K562 (cell line): ENCODE results near the gene GTF2A1. TPM values are rescaled to one million over a fixed set of nuclear protein-coding genes. Genes with fewer than 3 reads are reported as not detected.

Source experiments
- BACH1 ChIP-seq: fragments of 200-800 bp; sonication (Bioruptor generic); IDR thresholded peaks from 2 replicates; pipeline ENCODE4 v1.6.1; 2016; ENCODE audit warnings: missing genetic modification characterization, missing compliant biosample characterization
- FOSL1 ChIP-seq: fragments of 200-800 bp; sonication (Bioruptor generic); conservative IDR thresholded peaks from 2 replicates; pipeline ENCODE4 v1.6.1; 2016; ENCODE audit warnings: missing genetic modification characterization, missing compliant biosample characterization
- GTF2A2 ChIP-seq: IDR thresholded peaks from 2 replicates; pipeline ENCODE4 v1.6.1; 2016; ENCODE audit warnings: mild to moderate bottlenecking, missing genetic modification characterization, missing compliant biosample characterization
- KAT7 ChIP-seq: sonication (generic); formaldehyde crosslinking; IDR thresholded peaks from 2 replicates; pipeline ENCODE4 v1.8.0; 2022; ENCODE audit warnings: missing genetic modification reagents, mild to moderate bottlenecking, borderline replicate concordance
- MGA ChIP-seq: fragments of 450-650 bp; IDR thresholded peaks from 2 replicates; pipeline ENCODE4 v1.6.1; 2016; ENCODE audit warnings: mild to moderate bottlenecking, moderate library complexity
- SMAD3 ChIP-seq: fragments of 450-650 bp; formaldehyde crosslinking; conservative IDR thresholded peaks from 2 replicates; pipeline ENCODE4 v1.4.0; 2020; ENCODE audit warnings: mild to moderate bottlenecking
- SP1 ChIP-seq: sonication (generic); formaldehyde crosslinking; IDR thresholded peaks from 2 replicates; pipeline ENCODE4 v1.8.1; 2022; ENCODE audit warnings: mild to moderate bottlenecking, missing genetic modification reagents
- TAF7 ChIP-seq: fragments of 450-650 bp; IDR thresholded peaks from 2 replicates; pipeline ENCODE4 v1.6.1; 2016; ENCODE audit warnings: missing genetic modification characterization, missing compliant biosample characterization
- TAF9B ChIP-seq: fragments of 450-650 bp; IDR thresholded peaks from 2 replicates; pipeline ENCODE4 v1.6.1; 2018; ENCODE audit warnings: mild to moderate bottlenecking; ENCODE audit not compliant: partially characterized antibody
- ZNF239 ChIP-seq: fragments of 250-450 bp; sonication (Bioruptor Pico); IDR thresholded peaks from 2 replicates; pipeline ENCODE4 v1.4.0; 2020; ENCODE audit warnings: mild to moderate bottlenecking
- ZNF644 ChIP-seq: fragments of 200-800 bp; sonication (Bioruptor generic); IDR thresholded peaks from 2 replicates; pipeline ENCODE4 v1.6.1; 2016; ENCODE audit warnings: low read depth, missing genetic modification characterization, missing compliant biosample characterization
- polyA plus RNA-seq, 8 experiments: library from polyadenylated mRNA; depleted of rRNA in 4 of 8; stranded (reverse) in 5 of 8; unstranded in 3 of 8; fragments of >200 nt; fragmentation: Nextera tagmentation in 2 of 8; fragmentation: Illumina TruSeq in 1 of 8; extraction: Ambion mirVana in 2 of 8; extraction: Trizol in 1 of 8; gene quantifications; 2 replicates each; pipeline versions ENCODE4 v1.2.1 to v1.2.3, GENCODE V29; 2011 to 2014; ENCODE audit warnings: inconsistent platforms in 1 of 8, missing spikeins in 1 of 8
- total RNA-seq, 7 experiments: library from RNA; depleted of rRNA in 6 of 7; stranded (reverse); fragments of >200 nt in 6 of 7; fragmentation: Illumina TruSeq in 2 of 7; extraction: Trizol in 2 of 7; gene quantifications; 2 replicates each; pipeline versions ENCODE4 v1.2.1 to v1.2.3, GENCODE V29; 2011 to 2021; ENCODE audit warnings: low replicate concordance in 1 of 7
- TF ChIP-seq, protein P1 (sequence below), 2 experiments: fragments of 450-650 bp; IDR thresholded peaks; 2 replicates each; pipeline ENCODE4 v1.6.1; 2016
- TF ChIP-seq, protein P2 (sequence below): fragments of 250-450 bp; sonication (Bioruptor Pico); IDR thresholded peaks from 2 replicates; pipeline ENCODE4 v1.5.0; 2021; ENCODE audit warnings: mild to moderate bottlenecking, borderline replicate concordance

Gene GTF2A1
- total and polyA plus RNA-seq, 9 of the 15 experiments (the other 6 are each of a cell fraction or from before 2014, with no cell fraction given): 3.4 to 22.8 (median 14.7) TPM

GRCh38 chr14:81221579-81222102 lies 882 bp upstream of the GTF2A1 start (continued):
- TF ChIP-seq MGA (peak; percentile 82), TAF7 (0 out of 2 replicates have a peak, but pooled peaks have one; percentile 18), GTF2A2 (tag) (no peak), TAF9B (peak; percentile 14), ZNF239 (CRISPR knock-in tag) (no peak), KAT7 (CRISPR knock-in tag) (0 out of 2 replicates have a peak, but pooled peaks have one; percentile 52), FOSL1 (0 out of 2 replicates have a peak, but pooled peaks have one; percentile 34), SP1 (CRISPR knock-in tag) (peak; percentile 5; the same call in 1 of the 2 replicates), ZNF644 (tag) (0 out of 2 replicates have a peak, but pooled peaks have one; percentile 36), BACH1 (tag) (peak; percentile 69; the same call in 1 of the 2 replicates), SMAD3 (CRISPR knock-in tag) (0 out of 2 replicates have a peak, but pooled peaks have one; percentile 35)
- TF ChIP-seq, protein P1, sequence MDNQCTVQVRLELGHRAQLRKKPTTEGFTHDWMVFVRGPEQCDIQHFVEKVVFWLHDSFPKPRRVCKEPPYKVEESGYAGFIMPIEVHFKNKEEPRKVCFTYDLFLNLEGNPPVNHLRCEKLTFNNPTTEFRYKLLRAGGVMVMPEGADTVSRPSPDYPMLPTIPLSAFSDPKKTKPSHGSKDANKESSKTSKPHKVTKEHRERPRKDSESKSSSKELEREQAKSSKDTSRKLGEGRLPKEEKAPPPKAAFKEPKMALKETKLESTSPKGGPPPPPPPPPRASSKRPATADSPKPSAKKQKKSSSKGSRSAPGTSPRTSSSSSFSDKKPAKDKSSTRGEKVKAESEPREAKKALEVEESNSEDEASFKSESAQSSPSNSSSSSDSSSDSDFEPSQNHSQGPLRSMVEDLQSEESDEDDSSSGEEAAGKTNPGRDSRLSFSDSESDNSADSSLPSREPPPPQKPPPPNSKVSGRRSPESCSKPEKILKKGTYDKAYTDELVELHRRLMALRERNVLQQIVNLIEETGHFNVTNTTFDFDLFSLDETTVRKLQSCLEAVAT (IDR thresholded peaks at IDR 0.05): no peak
- TF ChIP-seq, protein P2, sequence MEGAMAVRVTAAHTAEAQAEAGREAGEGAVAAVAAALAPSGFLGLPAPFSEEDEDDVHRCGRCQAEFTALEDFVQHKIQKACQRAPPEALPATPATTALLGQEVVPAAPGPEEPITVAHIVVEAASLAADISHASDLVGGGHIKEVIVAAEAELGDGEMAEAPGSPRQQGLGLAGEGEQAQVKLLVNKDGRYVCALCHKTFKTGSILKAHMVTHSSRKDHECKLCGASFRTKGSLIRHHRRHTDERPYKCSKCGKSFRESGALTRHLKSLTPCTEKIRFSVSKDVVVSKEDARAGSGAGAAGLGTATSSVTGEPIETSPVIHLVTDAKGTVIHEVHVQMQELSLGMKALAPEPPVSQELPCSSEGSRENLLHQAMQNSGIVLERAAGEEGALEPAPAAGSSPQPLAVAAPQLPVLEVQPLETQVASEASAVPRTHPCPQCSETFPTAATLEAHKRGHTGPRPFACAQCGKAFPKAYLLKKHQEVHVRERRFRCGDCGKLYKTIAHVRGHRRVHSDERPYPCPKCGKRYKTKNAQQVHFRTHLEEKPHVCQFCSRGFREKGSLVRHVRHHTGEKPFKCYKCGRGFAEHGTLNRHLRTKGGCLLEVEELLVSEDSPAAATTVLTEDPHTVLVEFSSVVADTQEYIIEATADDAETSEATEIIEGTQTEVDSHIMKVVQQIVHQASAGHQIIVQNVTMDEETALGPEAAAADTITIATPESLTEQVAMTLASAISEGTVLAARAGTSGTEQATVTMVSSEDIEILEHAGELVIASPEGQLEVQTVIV (CRISPR knock-in tag): no peak
